C1 segment of cervical spinal cord (tissue), 14 donors: ENCODE data around the gene XPNPEP1.

Source experiments
- DNase-seq, 14 donors: peaks; one replicate each; lab custom pipeline; 2025; lab: John Stamatoyannopoulos, UW

Gene XPNPEP1

GRCh38 chr10:109820620-109821405 is 102.5 kb downstream of the XPNPEP1 start:
- no peak for DNase-seq

GRCh38 chr10:109819807-109820206 is 103.5 kb downstream of the XPNPEP1 start:
- DNase-seq, result no peak
